ENCODE measurements around the gene ARHGAP22. TPM values are rescaled to one million over a fixed set of nuclear protein-coding genes. Genes with fewer than 3 reads are reported as not detected.

The ARHGAP22 gene
- total RNA-seq, 1 donor: 22.9 TPM

GRCh38 chr10:48633381-48634197, 28.7 kb upstream of the ARHGAP22 start:
- no peak for DNase-seq (ENCODE audit: low read depth)
- H3K4me3 ChIP-seq (ENCODE audit: low read depth, low read length): no peak overlapping the region
- TF ChIP-seq CTCF (IDR thresholded peaks at IDR 0.05; ENCODE audit: insufficient read depth, low read depth, low read length): no peak

GRCh38 chr10:48632166-48632565, 27.3 kb upstream of the ARHGAP22 start:
- no peak overlapping the region for H3K4me3 ChIP-seq (ENCODE audit: low read depth, low read length)
- no peak for TF ChIP-seq CTCF (IDR thresholded peaks at IDR 0.05; ENCODE audit: insufficient read depth, low read depth, low read length)
- peak; percentile 40 for DNase-seq (ENCODE audit: low read depth)

GRCh38 chr10:48627984-48628609, 23.2 kb upstream of the ARHGAP22 start:
- no peak overlapping the region for H3K4me3 ChIP-seq (ENCODE audit: low read depth, low read length)
- no peak for TF ChIP-seq CTCF (IDR thresholded peaks at IDR 0.05; ENCODE audit: insufficient read depth, low read depth, low read length)
- peak; percentile 65 for DNase-seq (ENCODE audit: low read depth)

GRCh38 chr10:48626986-48627731, 22.3 kb upstream of the ARHGAP22 start:
- no peak for TF ChIP-seq CTCF (IDR thresholded peaks at IDR 0.05; ENCODE audit: insufficient read depth, low read depth, low read length)
- H3K4me3 ChIP-seq (ENCODE audit: low read depth, low read length): no peak overlapping the region
- DNase-seq (ENCODE audit: low read depth): no peak

GRCh38 chr10:48626447-48626846, 21.6 kb upstream of the ARHGAP22 start:
- H3K4me3 ChIP-seq (ENCODE audit: low read depth, low read length): no peak overlapping the region
- no peak for TF ChIP-seq CTCF (IDR thresholded peaks at IDR 0.05; ENCODE audit: insufficient read depth, low read depth, low read length)
- no peak for DNase-seq (ENCODE audit: low read depth)

GRCh38 chr10:48625826-48626134, 20.9 kb upstream of the ARHGAP22 start:
- DNase-seq (ENCODE audit: low read depth): no peak
- TF ChIP-seq CTCF (IDR thresholded peaks at IDR 0.05; ENCODE audit: insufficient read depth, low read depth, low read length): no peak
- H3K4me3 ChIP-seq (ENCODE audit: low read depth, low read length): no peak overlapping the region
